Measurements from ENCODE around the gene RAB1A. TPM values are rescaled to one million over a fixed set of nuclear protein-coding genes. Genes with fewer than 3 reads are reported as not detected.

Gene RAB1A
- total and polyA plus RNA-seq, 7 donors = 61.9 to 209 (median 88.1) TPM

DNA sequence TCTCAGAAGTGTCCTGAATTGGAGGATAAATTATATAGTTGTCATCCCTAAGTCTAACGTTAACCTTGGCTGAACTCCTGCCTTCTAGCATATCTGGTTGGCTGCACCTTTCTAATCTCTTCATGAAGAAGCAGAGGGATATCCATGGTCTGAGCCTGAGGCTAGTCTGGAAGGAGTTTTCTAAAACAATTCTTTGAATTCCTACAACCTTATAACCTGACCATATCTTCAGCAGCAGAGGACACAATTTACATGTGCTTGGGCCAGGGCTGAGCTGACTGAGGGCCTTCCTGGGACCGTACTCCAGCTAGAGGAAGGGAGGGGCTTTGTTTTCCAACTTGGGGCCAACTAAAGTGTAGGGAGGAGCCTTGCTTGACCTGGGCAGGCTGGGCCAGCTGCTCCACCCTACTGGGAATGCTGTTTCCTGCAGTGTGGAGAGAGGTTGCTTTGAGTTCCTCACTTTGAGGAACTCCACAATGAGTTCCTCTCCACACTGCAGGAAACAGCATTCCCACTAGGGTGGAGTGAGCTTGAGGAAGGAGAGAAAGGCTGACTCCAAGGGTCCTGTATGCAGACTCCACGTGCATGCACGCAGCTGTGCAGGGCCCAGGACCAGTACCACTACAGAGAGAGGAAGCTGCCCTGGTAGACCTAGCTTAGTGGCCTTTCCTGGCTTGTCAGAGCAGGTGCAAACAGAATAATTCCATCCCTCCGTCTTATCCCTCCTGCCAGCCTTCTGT is 54.1 kb downstream of the RAB1A start:
- no peak for DNase-seq
- 11 to 56% methylated on average over 5 of the region's 5 CpGs for WGBS, 2 donors
- H3K36me3 ChIP-seq = peaks cover 5 to 68% (median 31%) of the 10 kb centered on the region in 4 donors
- intact Hi-C loops (cut with DNase I) = no loop called here
- no peaks in the 10 kb centered on the region for H3K9me3 ChIP-seq
- H3K27ac ChIP-seq = peak overlapping the region; percentile 59 to 70 (median 67)
- no peak overlapping the region for H3K4me3 ChIP-seq
- H3K4me1 ChIP-seq = peaks cover 0 to 49% (median 40%) of the 10 kb centered on the region in 4 donors
- no peaks in the 10 kb centered on the region for H3K27me3 ChIP-seq
- TF ChIP-seq EP300 (IDR thresholded peaks at IDR 0.05) = no peak
- TF ChIP-seq POLR2AphosphoS5 (IDR thresholded peaks at IDR 0.05) = no peak
- TF ChIP-seq, protein P1, sequence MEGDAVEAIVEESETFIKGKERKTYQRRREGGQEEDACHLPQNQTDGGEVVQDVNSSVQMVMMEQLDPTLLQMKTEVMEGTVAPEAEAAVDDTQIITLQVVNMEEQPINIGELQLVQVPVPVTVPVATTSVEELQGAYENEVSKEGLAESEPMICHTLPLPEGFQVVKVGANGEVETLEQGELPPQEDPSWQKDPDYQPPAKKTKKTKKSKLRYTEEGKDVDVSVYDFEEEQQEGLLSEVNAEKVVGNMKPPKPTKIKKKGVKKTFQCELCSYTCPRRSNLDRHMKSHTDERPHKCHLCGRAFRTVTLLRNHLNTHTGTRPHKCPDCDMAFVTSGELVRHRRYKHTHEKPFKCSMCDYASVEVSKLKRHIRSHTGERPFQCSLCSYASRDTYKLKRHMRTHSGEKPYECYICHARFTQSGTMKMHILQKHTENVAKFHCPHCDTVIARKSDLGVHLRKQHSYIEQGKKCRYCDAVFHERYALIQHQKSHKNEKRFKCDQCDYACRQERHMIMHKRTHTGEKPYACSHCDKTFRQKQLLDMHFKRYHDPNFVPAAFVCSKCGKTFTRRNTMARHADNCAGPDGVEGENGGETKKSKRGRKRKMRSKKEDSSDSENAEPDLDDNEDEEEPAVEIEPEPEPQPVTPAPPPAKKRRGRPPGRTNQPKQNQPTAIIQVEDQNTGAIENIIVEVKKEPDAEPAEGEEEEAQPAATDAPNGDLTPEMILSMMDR (IDR thresholded peaks at IDR 0.05) = no peak
- no peak for TF ChIP-seq POLR2A (IDR thresholded peaks at IDR 0.05)

- no peak overlapping the region for H3K4me3 ChIP-seq
- WGBS, 2 donors = 73 to 76% methylated on average over 9 of the region's 9 CpGs
- no peaks in the 10 kb centered on the region for H3K9me3 ChIP-seq
- intact Hi-C loops (cut with DNase I) = no loop called here
- no peak for DNase-seq
- TF ChIP-seq, protein P1 (IDR thresholded peaks at IDR 0.05) = no peak
- TF ChIP-seq POLR2AphosphoS5 (IDR thresholded peaks at IDR 0.05) (no peak), EP300 (IDR thresholded peaks at IDR 0.05) (no peak), POLR2A (IDR thresholded peaks at IDR 0.05) (no peak)
- no peaks in the 10 kb centered on the region for H3K27me3 ChIP-seq
- H3K27ac ChIP-seq = peak overlapping the region; percentile 59 to 70 (median 67)
- peaks cover 0 to 55% (median 46%) of the 10 kb centered on the region in 4 donors for H3K4me1 ChIP-seq
- H3K36me3 ChIP-seq = peaks cover 5 to 63% (median 30%) of the 10 kb centered on the region in 4 donors
Measured at GRCh38 chr2:65075176-65075575, 54.7 kb downstream of the RAB1A start.

- peaks cover 0 to 66% (median 53%) of the 10 kb centered on the region in 4 donors for H3K4me1 ChIP-seq
- no peak for DNase-seq
- H3K27ac ChIP-seq = no peak overlapping the region
- WGBS, 2 donors = 83 to 85% methylated on average over 12 of the region's 12 CpGs
- H3K36me3 ChIP-seq = peaks cover 5 to 51% (median 22%) of the 10 kb centered on the region in 4 donors
- TF ChIP-seq, protein P1 (IDR thresholded peaks at IDR 0.05) = no peak
- TF ChIP-seq POLR2A (IDR thresholded peaks at IDR 0.05) (no peak), EP300 (IDR thresholded peaks at IDR 0.05) (no peak), POLR2AphosphoS5 (IDR thresholded peaks at IDR 0.05) (no peak)
- H3K9me3 ChIP-seq = no peaks in the 10 kb centered on the region
- no peak overlapping the region for H3K4me3 ChIP-seq
- intact Hi-C loops (cut with DNase I) = no loop called here
- no peaks in the 10 kb centered on the region for H3K27me3 ChIP-seq
Measured at GRCh38 chr2:65073879-65074565, 55.9 kb downstream of the RAB1A start.

DNA sequence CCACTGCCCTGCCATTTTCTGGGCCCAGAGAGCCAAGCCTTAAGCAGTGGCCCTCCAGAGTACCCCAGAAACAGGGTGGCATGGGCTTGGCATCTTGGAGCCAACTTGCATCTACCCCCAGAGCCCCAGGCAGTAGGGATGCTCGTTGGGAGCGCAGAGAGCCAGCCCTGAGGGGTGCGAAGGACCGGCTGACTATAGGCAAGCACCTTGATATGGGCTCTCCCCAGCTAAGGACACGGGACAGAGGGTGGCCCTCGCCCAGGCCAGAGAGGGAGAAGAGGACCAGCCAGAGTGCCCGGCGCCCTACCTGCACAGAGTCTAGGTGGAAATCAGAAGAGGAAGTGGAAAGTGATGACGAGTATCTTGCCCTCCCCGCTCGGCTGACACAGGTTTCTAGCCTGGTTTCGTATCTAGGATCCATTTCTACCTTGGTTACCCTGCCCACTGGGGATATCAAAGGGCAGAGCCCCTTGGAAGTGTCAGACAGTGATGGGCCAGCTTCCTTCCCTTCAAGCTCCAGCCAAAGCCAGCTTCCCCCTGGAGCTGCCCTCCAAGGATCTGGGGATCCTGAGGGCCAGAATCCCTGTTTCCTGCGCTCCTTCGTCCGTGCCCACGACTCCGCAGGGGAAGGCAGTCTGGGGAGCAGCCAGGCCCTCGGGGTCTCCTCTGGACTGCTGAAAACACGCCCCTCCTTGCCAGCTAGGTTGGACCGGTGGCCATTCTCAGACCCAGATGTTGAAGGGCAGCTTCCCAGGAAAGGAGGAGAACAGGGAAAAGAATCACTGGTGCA is 57.5 kb downstream of the RAB1A start:
- no peak for DNase-seq
- Histone ChIP-seq H3K4me3 (no peak overlapping the region), H3K36me3 (peaks cover 5 to 35% (median 12%) of the 10 kb centered on the region in 4 donors), H3K27me3 (no peaks in the 10 kb centered on the region), H3K27ac (peak overlapping the region in 1 of 4 donors; percentile 16), H3K9me3 (no peaks in the 10 kb centered on the region), H3K4me1 (peaks cover 0 to 83% (median 69%) of the 10 kb centered on the region in 4 donors)
- 90 to 91% methylated on average over 20 of the region's 20 CpGs for WGBS, 2 donors
- TF ChIP-seq, protein P1 (IDR thresholded peaks at IDR 0.05) = no peak
- no peak for TF ChIP-seq EP300 (IDR thresholded peaks at IDR 0.05)
- TF ChIP-seq POLR2A (IDR thresholded peaks at IDR 0.05) = no peak
- TF ChIP-seq POLR2AphosphoS5 (IDR thresholded peaks at IDR 0.05) = peak in 1 of 4 donors; percentile 7
- intact Hi-C loops (cut with DNase I) = no loop called here

All from sigmoid colon (tissue), 7 donors.